Activated CD4-positive, alpha-beta T cell treated with anti-CD3 and anti-CD28 coated beads, Interleukin-2, amount 50 U/mL, for 48 hours (primary cell): ENCODE results near the gene STAT5A.
A peak's percentile ranks its signal among the peaks of the same experiment; 100 is the strongest.

Experiments
- DNase-seq, 2 experiments: peaks; one replicate each; pipeline ENCODE4 v3.0.0-alpha.2; 2020

STAT5A gene

GRCh38 chr17:42270170-42270535 lies 18.1 kb upstream of the STAT5A start:
- DNase-seq, result no peak

DNA sequence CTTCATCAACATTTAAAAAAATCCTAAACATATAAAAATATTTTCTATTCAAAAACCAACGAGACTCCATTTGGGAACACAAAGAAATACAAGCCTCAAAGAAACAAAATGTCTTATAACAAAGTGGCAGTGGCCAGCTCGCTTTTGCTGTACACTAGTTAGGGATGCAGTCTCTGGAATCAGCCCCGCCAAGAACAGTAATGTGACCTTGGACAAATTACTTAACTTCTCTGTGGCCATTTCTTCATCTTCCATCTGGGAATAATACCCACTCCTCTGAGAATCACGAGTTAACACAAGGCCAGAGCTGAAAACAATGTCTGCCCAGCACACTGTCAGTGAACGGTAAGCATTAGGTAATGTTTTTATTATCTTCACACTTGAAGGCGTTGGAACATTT lies 17.7 kb upstream of the STAT5A start:
- DNase-seq, result no peak

GRCh38 chr17:42271006-42271778 lies 17.1 kb upstream of the STAT5A start:
- DNase-seq, result no peak

DNA sequence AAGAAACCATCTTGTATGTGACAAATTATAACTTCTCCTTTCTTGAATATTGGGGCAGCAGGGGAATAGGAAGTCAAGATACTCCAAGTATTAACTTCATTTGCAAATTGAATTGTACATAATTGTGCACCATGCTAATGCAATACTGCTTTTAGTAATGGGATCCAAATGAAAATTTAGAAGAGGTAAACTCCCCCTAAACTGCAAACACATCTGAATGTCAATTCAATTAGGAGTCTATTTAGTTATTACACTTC lies 16.6 kb upstream of the STAT5A start:
- DNase-seq, result no peak

DNA sequence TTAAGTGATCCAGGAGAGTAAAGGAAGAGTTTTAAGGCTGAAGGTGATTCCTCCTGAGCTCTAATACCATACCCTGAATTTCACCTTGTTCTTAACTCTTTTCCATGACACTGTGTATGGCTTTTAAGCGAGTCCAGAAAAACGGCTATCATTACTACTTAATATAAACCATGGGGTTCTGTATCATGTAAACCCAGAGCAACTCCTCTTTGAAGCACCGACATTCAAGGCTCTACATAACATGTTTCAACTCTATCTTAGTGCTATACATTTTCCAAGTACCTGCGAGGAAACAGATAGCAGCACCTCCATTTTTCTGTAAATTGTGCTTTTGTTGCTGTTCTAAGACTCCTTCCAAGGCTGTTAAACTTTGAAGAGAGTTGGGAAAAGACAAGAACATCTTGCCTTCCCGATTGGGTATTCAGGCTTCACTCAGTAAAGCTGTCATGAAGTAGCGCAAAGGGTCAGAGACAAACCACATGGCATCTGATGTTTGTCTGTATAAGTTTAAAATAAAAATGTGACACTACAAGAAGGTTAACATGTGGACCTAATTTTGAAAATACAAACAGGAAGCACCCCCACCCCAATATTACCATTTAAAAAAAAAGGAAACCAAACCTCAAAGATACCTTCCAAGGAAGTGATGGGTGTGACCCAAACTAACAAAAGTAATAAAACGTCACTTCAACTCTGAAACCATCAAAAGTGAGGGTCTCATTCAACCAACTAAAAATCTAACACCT lies 16.0 kb upstream of the STAT5A start:
- no peak for DNase-seq

GRCh38 chr17:42273474-42274252 lies 14.6 kb upstream of the STAT5A start:
- DNase-seq, result no peak

GRCh38 chr17:42274253-42274542 lies 14.1 kb upstream of the STAT5A start:
- no peak for DNase-seq

DNA sequence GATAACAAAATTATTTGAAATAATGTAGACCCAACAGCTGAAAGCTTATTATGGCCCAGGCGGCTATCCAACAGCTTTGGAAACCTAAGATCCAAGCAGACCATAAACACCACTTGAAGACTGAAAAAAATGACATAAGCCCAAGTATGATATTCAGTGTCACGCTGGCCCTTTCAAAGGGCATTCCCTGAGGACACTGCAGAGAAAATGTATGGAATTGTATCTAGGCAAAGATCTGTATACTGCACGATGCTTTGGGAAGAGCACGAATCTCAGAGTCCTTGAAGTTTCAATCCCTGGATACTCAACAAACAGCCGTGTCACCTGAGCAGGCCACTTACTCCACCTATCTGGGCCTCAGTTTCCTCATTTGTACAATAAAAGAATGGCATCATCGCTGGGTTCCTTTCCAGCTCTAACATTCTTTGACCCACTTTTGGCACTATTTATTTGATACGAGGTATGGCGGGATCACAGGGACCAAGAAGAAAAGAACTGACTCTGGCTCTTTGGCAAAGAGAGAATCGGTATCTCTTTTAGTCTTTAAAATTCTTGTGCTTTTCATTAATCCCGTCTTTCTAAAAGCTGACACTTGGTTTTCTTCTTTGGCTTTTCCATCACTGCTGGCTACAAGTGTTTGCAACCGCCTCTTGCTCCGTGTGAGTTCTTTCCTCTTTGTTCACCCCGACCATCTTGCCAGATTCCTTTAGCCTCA lies 13.3 kb upstream of the STAT5A start:
- DNase-seq, result no peak

GRCh38 chr17:42275527-42276358 lies 12.6 kb upstream of the STAT5A start:
- peak; percentile 34 to 41 for DNase-seq

GRCh38 chr17:42276359-42276608 lies 12.0 kb upstream of the STAT5A start, which contains the start of gene STAT5B:
STAT5B (minus strand) TSS chr17:42276391; CDS start chr17:42232127, 44,264 bp downstream.
- peak; percentile 63 to 65 for DNase-seq

DNA sequence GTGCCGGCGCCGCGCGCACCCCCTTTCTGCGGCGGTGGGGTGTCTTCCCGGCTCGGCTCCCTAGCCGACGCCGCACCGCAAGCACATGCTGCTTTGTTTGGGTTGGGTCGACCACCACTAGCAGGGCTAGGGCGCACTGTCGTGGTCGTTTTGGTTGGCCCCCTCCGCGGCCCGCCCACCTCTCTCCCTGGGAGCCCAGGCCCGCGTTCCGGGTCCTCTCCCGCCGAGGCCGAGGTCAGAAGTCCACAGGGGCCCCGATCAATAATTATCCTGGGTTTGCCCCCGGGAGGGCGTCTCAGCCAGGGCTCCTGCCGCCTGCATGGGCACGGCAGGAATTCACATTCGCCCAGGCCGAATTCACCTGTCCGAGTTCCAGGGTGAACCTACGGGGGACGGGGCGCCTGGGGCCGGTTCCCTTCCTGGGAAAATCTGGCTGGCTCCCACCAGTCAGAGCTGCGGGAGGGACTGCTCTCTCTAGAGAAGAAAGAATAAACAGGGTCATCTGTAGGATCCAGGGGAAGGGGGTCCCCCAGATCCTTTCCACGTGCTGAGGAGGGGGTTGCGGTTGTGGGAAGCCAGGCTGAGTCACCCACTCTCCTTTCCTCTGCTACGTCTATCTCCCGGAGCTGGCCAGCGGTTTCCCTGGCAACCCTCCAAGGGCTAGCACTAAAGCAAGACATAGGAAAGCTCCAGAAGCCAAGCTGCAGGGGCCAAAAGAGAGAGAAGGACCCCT lies 11.5 kb upstream of the STAT5A start:
- peak; percentile 34 to 54 for DNase-seq

GRCh38 chr17:42277342-42277712 lies 11.0 kb upstream of the STAT5A start:
- DNase-seq, result no peak

DNA sequence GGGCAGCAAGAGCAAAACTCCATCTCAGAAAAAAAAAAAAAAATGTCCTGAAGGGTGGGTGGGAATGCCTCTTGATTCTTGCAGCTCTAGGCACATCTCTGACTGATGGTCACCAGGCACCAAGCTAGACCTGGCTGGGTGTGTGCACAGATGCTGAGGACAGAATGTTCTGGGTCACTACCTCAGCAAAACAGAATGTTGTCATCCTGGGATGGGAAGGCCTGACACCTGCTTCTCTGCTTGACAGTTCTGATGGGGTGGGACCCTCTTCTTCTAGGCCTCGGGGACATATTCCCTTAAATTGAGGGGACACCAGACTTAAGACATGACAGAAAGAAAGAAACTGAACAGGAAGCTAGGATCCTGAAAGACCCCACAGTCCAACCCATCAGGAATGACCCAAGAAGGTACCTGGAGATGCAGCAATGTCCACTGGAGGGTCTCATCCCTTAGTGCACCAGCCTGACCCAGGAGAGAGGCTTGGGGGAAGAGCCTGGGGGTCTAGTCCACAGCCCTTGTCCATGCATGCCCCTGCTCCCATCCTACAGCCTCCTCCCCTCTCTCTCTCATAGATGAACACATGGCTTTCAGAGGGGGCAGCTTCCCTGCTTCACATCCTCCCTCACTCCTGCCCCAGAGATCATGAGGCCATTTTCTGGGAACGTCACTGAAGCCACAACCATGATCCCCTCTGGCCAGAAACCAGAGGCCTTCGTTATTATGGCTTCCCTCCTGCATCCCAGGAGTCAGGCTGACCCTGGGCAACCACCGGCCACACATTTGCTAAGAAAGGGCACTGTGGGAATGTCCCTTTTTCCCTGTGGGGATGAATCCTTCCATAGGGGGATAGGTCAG lies 8.3 kb upstream of the STAT5A start:
- DNase-seq, result peak; percentile 0 to 1

- peak in 1 of 2 experiments; percentile 3 for DNase-seq
These were observed 6.7 kb upstream of the STAT5A start for GRCh38 chr17:42281571-42282096.

DNA sequence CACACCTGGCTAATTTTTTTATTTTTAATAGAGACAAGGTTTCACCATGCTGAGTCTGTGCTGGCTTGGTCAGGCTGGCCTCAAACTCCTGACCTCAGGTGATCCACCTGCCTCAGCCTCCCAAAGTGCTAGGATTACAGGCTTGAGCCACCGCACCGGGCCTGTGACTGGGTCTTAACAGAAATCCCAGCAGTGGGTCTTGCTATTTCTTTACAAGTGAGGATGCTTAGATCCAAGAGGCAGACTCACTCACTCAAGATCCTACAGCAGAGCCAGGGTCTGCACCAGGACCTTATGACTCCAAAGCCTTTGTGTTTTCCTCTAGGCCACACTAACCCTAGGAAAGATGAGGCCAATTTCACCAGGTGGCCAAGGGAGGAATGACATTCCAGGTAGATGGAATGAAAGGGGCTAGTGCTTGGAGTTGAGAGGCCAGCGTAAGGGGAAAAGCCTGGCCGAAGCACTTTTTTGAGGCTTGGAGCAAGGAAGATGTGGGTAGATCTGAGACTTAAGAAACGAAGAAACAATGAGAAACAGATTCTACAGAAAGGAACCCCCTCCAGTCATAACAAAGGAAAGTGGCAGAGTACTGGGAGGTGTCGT lies 5.7 kb upstream of the STAT5A start:
- peak in 1 of 2 experiments; percentile 2 for DNase-seq

- no peak for DNase-seq
These were observed 4.9 kb upstream of the STAT5A start for GRCh38 chr17:42283241-42284023.

GRCh38 chr17:42284024-42284369 lies 4.3 kb upstream of the STAT5A start:
- no peak for DNase-seq

- no peak for DNase-seq
These were observed 3.7 kb upstream of the STAT5A start for GRCh38 chr17:42284566-42284965.

DNA sequence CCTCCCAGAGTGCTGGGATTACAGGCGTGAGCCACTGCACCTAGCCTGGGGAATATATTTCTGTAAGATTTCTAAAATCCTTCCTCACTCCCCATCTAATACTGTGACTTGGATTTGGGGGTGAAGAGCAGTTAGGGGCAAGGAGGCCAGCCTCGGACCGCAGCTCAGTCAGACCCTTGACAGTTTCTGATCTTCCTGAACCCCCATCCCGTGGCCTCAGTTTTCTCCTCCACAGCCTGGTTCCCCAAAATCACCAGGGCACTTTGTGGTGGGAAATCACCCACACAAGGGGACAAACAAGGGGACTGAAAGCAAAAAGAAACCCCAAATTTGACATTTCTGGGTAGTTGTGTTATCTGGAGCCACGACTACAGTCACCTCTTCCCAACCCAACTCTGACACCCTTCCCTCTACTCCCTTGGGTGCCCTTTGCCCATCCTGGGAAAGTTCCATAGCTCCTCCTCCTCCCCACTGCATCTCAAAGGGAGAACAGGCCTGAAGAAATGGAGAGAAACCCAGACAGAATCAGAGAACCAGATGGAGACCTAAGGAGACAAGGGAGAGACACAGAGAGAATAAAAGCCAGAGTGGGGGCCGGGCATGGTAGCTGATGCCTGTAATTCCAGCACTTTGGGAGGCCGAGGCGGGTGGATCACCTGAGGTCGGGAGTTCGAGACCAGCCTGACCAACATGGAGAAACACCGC lies 2.8 kb upstream of the STAT5A start:
- no peak for DNase-seq
